HS-27A (cell line): Measurements from ENCODE around the gene IL2RG.

Experiments
- DNase-seq: peaks from one replicate; pipeline ENCODE4 v3.0.0-alpha.2; 2012; ENCODE audit warnings: low read depth, missing footprints

IL2RG gene

DNA sequence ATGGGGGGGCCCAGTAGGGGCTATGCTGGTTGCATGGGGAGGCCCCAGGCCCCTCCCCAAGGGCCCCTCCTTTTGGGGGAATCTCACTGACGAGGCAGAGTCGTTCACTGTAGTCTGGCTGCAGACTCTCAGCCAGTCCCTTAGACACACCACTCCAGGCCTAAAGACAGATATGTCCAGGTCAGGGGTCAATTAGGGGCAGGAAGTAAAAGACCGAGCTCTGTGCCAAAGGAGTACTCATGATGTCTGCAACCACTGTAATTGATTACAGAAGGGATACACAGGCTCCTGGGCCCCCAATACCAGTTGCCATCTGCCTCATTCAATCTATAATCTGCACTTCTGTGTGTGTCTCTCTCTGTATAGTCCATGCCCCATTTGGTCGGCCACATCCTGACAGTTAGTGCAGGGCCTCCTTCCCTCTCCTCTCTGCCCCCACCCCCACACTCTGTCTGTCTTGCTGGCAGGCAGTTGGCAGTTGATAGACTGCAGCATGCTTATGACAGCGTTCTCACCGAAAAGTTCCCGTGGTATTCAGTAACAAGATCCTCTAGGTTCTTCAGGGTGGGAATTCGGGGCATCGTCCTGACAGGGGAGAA lies 3.5 kb downstream of the IL2RG start:
- no peak for DNase-seq

DNA sequence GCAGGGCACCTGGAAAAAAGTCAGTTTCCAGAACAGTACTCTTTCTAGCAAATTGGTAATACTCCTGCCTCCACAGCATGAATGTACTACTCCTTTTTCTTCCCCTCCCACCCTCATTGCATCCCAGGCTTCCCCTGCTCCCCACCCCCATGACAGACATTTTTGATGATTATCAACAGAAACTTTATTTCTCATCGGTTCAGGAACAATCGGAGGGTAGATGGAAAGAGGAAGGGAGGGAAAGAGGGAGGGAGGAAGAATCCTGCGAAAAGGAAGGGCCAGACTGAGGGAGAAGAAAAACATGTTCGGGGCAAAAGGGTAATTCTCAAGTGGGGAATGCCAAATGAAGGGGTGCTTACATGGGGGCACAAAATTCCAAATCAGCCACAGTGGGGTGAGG lies 4.1 kb downstream of the IL2RG start:
- DNase-seq: no peak

DNA sequence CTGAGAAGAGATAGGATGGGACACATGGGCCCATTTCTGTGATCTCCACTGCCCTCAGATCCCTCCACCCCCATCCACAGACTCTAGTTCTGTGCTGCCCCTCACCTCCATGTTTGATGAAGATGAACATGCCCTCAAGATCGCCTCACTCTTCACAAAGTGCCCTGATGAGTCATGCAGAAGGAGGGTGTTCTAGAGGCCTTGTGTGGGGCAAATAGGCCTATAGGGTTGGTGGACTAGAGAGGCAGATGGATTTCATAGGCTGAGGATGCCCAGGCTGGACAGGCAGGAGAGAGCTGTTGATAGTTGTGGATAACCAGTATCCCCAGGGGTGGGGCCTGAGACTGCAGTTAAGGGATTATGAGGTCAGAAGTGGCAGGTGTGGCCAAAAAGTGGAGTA lies 5.0 kb downstream of the IL2RG start, which contains the start of gene CXorf65:
CXorf65 (minus strand) TSS at position 314 of the 400 bp plus-strand sequence; CDS start at position 130, 184 bp downstream.
- no peak for DNase-seq

DNA sequence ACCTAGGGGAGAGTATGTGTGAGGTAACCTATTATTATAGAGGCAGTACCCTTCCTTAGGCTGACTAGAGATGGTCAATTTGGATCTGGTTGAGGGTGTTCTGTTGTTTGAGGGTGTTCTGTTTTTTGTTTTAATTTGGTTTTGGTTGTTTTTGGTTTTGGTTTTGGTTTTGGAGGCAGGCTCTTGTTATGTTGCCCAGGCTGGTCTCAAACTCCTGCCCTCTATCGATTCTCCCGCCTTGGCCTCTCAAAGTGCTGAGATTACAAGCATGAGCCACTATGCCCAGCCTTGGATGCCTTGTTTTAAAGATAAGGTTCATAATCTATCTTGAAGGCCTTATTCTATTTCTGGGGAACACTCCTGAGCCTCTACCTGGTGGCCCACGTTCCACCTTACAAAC lies 5.7 kb downstream of the IL2RG start:
- DNase-seq: no peak

DNA sequence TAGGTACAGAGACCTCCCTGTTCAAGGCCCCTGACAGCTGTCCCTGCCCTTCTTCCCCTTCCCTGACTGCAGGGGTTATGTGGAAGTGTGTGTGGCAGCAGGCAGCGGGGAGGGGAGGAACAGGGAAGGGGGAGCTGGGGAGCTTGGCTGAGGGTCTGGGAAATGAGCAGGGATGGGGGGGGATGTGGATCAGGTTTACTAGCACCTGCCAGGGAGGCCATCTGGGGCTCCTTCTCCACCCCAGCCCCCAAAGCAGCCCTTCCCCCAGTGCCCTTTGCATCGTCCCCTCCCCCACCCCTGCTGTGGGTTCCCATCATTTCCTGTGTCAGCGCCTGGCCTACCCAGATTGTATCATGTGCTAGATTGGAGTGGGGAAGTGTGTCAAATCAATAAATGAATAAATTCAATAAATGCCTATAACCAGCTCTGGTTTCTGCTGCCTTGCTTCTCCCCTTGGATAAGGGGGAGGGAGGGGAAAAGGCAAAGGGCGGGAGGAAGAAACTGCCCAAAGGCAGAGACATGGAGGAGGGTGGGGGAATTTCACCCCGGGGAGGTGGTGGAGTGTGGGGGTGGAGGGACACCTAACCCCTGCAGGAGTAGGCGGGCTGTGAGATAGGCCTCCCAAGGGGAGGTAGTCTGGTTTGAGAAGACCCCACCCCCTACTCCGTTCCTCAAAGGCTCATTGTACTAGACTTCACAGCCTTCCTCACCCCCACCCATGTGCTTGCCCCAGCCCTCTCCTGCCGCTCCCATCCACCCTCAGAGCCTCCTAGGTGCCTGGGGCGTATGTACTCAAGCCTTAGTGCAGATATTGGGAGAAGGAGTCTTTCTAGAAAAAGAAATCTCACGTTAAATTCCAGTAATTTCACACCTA lies 8.0 kb downstream of the IL2RG start:
- DNase-seq: no peak

DNA sequence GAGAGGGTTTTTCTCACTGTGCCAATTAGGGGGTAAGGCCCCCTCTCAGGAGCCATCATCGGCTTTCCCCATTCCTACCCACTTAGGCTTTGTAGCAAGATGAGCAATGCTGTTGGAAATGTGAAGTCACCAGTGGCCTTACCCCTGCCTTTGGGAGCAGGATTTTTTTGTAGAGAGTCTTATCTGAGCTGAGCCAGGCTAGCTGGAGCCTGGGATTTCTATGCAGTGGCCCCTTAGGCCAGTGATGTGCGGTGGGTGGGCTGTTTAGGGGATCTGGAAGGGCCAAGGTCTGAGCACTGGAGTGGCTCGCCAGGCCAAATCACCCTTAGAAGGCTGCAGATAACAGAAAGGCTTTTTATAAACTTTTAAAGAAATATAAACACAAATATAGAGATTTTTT lies 9.1 kb downstream of the IL2RG start:
- no peak for DNase-seq

DNA sequence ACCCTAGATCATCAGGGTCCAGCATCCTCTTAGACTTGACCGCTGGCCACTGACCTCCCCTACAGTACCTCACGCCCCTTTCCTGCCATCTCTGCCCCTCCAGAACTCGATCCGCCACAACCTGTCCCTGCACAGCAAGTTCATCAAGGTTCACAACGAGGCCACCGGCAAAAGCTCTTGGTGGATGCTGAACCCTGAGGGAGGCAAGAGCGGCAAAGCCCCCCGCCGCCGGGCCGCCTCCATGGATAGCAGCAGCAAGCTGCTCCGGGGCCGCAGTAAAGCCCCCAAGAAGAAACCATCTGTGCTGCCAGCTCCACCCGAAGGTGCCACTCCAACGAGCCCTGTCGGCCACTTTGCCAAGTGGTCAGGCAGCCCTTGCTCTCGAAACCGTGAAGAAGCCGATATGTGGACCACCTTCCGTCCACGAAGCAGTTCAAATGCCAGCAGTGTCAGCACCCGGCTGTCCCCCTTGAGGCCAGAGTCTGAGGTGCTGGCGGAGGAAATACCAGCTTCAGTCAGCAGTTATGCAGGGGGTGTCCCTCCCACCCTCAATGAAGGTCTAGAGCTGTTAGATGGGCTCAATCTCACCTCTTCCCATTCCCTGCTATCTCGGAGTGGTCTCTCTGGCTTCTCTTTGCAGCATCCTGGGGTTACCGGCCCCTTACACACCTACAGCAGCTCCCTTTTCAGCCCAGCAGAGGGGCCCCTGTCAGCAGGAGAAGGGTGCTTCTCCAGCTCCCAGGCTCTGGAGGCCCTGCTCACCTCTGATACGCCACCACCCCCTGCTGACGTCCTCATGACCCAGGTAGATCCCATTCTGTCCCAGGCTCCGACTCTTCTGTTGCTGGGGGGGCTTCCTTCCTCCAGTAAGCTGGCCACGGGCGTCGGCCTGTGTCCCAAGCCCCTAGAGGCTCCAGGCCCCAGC lies 10.5 kb downstream of the IL2RG start:
- no peak for DNase-seq

DNA sequence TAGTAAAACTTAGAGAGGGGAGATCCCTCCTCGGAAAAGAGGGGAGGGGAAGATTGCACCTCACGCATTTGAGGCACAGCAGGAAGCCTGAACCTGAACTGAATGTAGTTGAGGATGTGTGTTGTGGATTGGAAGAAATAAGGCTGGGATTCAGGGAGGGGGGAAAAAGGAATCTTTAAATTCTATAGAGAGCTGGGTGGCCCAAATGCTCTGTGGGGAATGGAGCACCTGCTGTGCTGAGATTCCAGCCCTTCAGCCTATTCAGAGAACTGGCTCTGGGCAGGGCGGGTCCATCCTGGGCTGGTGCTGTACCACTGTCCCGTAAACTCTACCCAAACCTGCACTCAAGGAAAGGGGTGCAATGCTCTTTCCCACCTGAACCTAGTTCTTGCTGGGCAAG lies 11.6 kb downstream of the IL2RG start:
- no peak for DNase-seq

DNA sequence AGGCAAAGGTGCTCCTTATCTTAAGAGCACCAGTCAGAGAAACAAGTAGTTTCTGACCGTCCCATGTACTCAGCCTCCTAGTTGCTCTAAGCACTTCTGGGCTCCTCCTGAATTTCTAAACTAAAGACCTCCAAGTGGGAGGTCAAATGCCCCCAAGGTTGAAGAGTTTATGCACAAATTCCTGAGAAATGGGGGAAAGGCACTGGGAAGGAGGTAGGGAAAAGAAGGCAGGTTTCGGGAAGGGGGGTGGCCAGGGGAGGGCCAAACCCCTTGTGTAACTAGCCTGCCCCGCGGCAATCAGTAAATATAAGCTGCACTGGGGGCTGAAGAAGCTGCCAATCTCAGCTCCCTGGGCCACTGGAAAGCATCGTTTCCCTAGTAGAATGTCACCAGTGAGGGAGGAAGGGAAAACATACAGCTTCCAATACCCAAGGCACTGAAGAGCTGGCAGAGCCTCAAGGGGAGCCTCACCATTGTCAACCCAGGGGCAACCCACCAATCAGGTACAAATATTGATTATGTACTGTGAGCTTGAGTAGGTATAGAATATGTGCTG lies 12.3 kb downstream of the IL2RG start:
- DNase-seq: no peak

DNA sequence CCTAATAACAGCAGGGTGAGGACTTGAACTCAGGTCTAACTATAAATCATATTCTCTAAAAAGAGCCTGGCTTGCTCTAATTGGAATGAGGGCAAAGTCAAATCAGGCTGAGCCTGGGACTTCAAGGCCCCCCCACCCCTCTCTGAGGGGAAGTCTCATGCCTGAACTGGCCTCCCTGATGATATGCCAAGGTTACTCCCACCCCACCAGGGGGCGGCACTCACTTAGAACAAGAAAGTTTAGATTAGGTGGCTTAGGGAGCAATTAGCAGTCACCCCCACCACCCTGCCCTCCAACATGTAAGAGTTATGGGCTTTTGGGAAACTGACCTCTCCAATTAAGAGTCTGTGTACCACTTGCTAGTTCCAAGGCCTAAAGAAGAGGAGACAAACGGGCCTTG lies 13.1 kb downstream of the IL2RG start:
- DNase-seq: no peak

DNA sequence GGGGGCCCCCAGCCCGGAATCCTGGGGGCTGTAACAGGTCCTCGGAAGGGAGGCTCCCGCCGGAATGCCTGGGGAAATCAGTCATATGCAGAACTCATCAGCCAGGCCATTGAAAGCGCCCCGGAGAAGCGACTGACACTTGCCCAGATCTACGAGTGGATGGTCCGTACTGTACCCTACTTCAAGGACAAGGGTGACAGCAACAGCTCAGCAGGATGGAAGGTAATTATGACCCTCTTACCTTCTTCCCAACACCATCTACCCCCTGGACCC lies 14.7 kb downstream of the IL2RG start:
- no peak for DNase-seq

DNA sequence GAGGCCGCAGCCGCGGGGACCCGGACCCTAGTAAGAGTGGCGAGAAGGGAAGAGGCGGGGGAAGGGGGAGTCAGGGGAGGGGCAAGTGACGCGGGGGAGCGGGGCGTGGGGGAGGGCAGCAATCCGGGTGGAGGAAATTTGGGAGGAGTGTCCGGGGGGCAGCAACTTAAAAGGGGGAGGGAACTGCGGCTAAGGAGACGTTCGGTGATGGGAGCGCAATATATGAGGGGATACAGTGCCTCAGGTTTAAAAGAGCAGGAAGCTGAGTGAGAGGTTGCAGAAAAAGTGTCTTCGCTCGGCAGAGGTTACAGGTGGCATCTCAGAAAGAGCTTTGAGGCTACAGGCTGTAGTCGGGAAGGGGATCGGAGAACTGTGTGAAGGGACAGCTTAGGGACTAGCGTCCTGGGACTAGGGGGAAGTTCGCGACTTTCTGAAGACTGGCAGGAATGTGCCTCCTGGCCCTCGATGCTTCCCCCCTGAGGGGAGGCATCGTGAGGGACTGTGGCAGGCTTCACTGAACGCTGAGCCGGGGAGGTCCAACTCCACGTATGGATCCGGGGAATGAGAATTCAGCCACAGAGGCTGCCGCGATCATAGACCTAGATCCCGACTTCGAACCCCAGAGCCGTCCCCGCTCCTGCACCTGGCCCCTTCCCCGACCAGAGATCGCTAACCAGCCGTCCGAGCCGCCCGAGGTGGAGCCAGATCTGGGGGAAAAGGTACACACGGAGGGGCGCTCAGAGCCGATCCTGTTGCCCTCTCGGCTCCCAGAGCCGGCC lies 15.2 kb downstream of the IL2RG start:
- no peak for DNase-seq

DNA sequence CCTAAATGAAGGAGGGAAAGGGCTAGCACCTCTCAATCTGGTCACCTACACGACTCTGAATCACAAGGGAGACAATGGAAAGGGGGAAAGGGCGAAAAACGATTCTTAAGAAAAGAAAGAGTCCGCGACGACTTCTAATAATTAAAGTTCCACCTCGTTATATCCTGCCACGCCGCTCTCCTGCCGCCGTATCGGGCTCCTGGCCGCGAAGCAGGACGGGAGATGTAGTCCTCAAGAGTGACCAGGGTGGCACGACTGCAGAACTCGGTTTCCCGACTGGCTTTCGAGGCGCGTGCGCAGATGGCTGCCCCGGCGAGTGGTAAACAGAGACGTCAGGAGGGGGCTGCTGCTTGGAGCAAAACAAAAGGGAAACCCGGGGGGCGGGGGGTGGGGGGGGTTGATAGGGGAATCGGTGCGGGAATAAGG lies 15.8 kb downstream of the IL2RG start, which contains the start of gene FOXO4:
FOXO4 (plus strand) TSS at position 297 of the 426 bp plus-strand sequence. CDS start 678 bp downstream, outside the sequence.
- peak; percentile 40 for DNase-seq

DNA sequence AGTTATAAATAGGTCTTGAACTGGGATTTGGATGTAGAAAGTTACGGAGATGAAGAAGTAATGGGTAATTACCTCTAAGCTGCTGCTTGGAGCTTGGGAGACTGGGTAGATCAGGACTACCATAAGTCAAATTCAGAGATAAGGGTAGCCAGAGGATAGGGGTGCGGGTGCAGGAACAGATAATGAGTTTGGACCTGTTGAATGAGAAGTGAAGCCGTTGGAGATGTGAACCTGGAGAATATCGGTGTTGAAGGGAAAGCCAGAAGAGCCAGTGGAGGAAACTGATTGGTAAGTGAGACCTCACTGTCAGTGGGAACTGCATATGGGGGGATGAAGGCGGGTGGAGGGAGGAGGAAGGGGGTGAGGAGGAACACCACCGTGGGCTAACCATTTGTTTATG lies 16.3 kb downstream of the IL2RG start:
- no peak for DNase-seq

DNA sequence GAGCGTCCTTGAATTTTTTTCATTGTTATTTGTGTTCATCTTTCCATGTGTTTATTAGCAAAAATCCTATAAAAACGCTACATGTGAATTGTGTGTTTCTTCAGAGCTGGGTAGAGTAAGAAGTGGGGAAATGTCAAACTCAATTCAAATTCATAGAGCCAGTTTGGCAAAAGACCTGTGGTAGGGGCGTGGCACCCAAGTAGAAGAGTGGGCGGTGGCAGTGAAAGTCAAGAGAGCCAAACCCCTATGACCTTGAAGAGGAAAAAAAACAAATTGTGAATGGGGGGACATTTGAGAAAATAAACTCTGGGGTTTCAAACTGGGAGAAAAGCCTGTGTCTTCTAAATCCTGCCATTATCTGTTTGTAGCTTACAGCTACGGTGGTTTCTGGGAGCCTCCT lies 20.1 kb downstream of the IL2RG start:
- DNase-seq: no peak

DNA sequence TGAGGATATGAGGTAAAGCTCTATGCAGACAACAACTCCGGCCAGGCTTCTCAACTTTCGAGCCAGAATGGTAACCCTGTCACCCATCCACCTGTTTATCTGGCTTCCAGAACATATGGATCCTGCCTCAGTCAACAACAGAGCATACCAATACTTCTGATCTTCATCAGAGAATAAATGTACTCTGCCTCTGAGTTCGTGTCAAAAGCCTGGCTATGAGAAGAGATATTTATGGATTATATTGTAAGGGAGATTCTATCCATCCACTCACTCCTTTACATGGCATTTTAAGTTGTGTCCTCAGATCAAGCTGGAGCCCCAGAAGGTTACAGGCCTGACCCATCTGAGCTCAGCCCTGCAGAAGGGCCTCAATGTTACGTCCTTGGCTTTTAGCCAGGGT lies 25.5 kb downstream of the IL2RG start:
- no peak for DNase-seq

DNA sequence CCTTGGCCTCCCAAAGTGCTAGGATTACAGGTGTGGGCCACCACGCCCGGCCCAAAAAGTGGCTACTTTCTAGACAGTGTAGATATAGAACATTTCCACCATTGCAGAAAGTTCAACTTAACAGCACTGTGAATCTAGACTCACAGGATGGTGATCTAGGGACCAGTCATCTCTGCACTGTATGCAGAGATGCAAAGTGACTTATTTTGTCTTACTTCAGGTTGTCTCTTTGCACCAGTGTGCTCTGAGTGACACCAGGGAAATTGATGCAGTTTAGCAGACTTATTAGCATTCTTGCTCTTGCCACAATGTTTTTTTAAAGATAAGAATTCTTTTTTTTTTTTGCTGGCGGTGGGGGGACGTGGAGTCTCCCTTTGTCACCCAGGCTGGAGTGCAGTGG lies 28.6 kb downstream of the IL2RG start:
- DNase-seq: no peak

DNA sequence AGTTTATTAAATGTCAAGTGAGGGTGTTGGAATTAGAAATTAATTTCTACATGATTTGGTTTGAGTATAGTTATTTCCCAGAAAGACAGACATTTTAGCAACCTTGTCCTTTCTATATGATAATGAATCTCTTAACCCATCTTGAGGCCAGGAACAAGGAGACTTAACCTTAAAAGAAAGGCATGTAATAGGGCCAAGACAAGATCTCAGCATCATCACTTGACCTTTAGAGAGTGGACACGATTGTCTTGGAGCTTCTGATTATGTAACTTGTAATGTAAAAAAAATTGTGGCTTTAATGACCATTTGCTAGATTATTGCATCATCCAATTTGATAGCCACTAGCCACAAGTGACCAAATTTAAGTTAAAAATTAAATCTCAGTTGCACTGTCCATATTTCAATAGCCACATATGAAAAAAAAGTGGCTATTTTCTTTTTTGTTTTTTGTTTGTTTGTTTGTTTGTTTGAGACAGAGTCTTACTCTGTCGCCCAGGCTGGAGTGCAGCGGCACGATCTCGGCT lies 29.2 kb downstream of the IL2RG start:
- no peak for DNase-seq

DNA sequence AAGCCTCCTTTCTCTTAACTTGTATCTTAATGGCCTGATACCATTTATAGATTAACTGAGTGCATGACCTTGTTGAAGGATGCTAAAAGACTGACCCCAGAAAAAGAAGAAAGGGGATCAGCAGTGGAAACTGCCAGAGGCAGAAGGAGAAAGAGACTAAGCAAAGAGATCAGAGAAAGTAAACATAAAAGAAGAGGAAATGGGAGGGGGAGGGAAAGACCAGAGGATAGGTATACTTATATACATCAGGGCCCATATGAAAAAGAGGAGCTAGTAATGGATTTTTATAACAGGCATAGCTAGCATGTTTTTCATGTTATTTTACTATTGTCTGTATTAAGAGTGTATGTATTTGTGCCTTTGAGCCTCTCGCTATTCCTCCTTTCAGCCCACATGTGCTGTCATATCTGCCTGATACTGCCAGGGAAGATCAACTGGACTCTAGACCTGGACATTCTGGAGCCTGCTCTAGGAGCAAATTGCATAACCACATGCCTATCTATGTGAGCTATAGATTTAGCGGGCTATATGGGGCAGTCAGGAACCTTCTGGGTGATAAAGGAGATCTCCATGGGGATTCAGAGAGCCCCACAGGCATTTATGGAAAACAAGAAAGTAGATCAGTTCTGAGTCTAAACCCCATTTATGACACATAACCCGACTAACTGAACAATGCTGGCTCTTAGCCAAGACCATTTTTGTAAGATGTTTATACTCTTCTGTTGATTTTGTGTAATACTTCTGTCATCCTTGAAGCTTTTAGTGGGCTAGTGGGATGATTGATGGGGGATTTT lies 29.9 kb downstream of the IL2RG start:
- DNase-seq: no peak

DNA sequence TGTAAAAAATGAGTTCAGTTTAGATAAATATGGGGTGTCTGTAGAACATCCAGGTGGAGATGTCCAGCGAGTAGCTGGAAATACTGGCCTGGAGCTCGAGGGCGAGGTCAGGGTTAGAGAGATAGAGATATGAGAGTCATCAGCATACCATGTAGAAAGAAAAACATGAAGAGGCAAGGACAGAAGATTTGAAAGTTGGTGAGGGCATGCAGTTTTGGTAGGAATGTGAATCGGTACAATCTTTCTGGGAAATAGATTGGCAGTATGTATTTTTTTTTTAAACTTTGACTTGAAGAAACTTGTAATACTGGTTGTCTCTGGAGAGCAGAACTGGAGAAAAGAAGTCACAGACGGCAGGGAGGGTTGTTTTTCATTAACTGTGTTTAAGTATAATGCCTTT lies 40.8 kb downstream of the IL2RG start:
- DNase-seq: no peak
